ENCODE results near the gene CYFIP1. TPM values are rescaled to one million over a fixed set of nuclear protein-coding genes. Genes with fewer than 3 reads are reported as not detected.

Gene CYFIP1
- total and polyA plus RNA-seq, 2 of the 8 experiments (the other 6 are each of a cell fraction or from before 2014, with no cell fraction given): 38.6 to 81.7 TPM

- CTCF ChIA-PET (ENCODE audit: partially characterized antibody): no interaction called here
- Histone ChIP-seq H2AK5ac (ENCODE audit: low read depth, low read length) (no peak overlapping the region), H3K4me2 (ENCODE audit: insufficient read depth in 1 of 2, low read depth in 2 of 2, low read length in 2 of 2) (no peak overlapping the region), H4K91ac (replicated peaks; ENCODE audit: insufficient read length, low read length) (no peak overlapping the region), H3K14ac (ENCODE audit: insufficient read length) (no peak overlapping the region), H3K9ac (replicated peaks in 1 of 4; ENCODE audit: extremely low read depth in 1 of 4, low read depth in 3 of 4, low read length in 3 of 4) (no peak overlapping the region), H2BK12ac (ENCODE audit: low read depth, low read length) (no peak overlapping the region), H3K36me3 (ENCODE audit: control insufficient read depth in 2 of 4, insufficient read depth in 4 of 4, low read length in 3 of 4) (peaks cover 9 to 38% (median 22%) of the 10 kb centered on the region in 4 experiments), H2BK15ac (ENCODE audit: low read length) (no peak overlapping the region), H3K27ac (ENCODE audit: low read depth, low read length) (no peak overlapping the region), H3K4me3 (ENCODE audit: extremely low read depth in 1 of 4, insufficient read depth in 2 of 4, low read depth in 3 of 4, low read length in 4 of 4) (no peak overlapping the region), H3K4me1 (replicated peaks in 1 of 4; ENCODE audit: control insufficient read depth in 3 of 4, insufficient read depth in 4 of 4, low read length in 3 of 4) (peaks cover 0 to 6% (median 5%) of the 10 kb centered on the region in 4 experiments; a peak in 4 of 7 replicates), H2BK20ac (ENCODE audit: low read length) (no peak overlapping the region), H3K9me3 (ENCODE audit: insufficient read depth in 2 of 2, low read depth in 1 of 2, low read length in 1 of 2) (no peaks in the 10 kb centered on the region), H3K18ac (ENCODE audit: extremely low read depth, low read length) (no peak overlapping the region), H2AFZ (ENCODE audit: low read length) (no peak overlapping the region), H3K23ac (ENCODE audit: insufficient read length) (no peak overlapping the region), H2BK5ac (ENCODE audit: low read depth, low read length) (no peak overlapping the region), H4K5ac (ENCODE audit: insufficient read length, low read depth, low read length) (no peak overlapping the region), H3K79me2 (ENCODE audit: control insufficient read depth in 1 of 2, insufficient read depth in 2 of 2, low read length in 2 of 2) (no peaks in the 10 kb centered on the region), H4K20me1 (replicated peaks in 1 of 2; ENCODE audit: control insufficient read depth in 1 of 2, insufficient read depth in 2 of 2, low read length in 2 of 2) (peaks cover 0 to 4% of the 10 kb centered on the region in 2 experiments), H4K8ac (ENCODE audit: extremely low read depth, insufficient read depth, low read length) (no peak overlapping the region), H3K23me2 (ENCODE audit: low read depth, low read length) (no peaks in the 10 kb centered on the region), H3K4ac (replicated peaks; ENCODE audit: insufficient read length, low read depth, low read length) (no peak overlapping the region), H2BK120ac (replicated peaks; ENCODE audit: low read depth, low read length) (no peak overlapping the region), H3K79me1 (ENCODE audit: low read depth, low read length) (no peaks in the 10 kb centered on the region), H3K56ac (replicated peaks; ENCODE audit: insufficient read length, low read depth, low read length) (no peak overlapping the region), H3K27me3 (replicated peaks in 1 of 4; ENCODE audit: control insufficient read depth in 3 of 4, extremely low read depth in 1 of 4, insufficient read depth in 3 of 4, low read length in 3 of 4) (no peaks in the 10 kb centered on the region)
- FAIRE-seq (no peak), DNase-seq (ENCODE audit: low read depth in 1 of 2, low spot score in 2 of 2) (no peak)
- POLR2A ChIA-PET (ENCODE audit: partially characterized antibody): interaction anchor here (1.3 to 1.8 kb wide), 2 partner anchors 8 to 10 kb away, joined by 3 to 8 read pairs; no protein-coding TSS in a partner anchor
- TF ChIP-seq NANOG (IDR thresholded peaks at IDR 0.05; ENCODE audit: insufficient read depth, low read depth, low read length, poor library complexity, severe bottlenecking) (no peak), POLR2AphosphoS5 (IDR thresholded peaks at IDR 0.05; ENCODE audit: low read depth, low read length) (peak; percentile 57; the same call in 1 of the 2 replicates), CHD2 (IDR thresholded peaks at IDR 0.05; ENCODE audit: low read length) (no peak)
- WGBS, 2 experiments (ENCODE audit: extremely low coverage in 1 of 2, insufficient coverage in 1 of 2, insufficient read length in 1 of 2, insufficient replicate concordance in 2 of 2, low coverage in 1 of 2, low lambda C conversion rate in 2 of 2, missing lambda C conversion rate in 1 of 2): 96% methylated on average over 12 of the region's 12 CpGs; no CpG with 5 or more reads in 1 of the 2 experiments
Observed at GRCh38 chr15:22869856-22870255, 110.3 kb downstream of the CYFIP1 start.

Data from H1 (cell line).